ENCODE results near the gene PDE1A.

PDE1A gene

DNA sequence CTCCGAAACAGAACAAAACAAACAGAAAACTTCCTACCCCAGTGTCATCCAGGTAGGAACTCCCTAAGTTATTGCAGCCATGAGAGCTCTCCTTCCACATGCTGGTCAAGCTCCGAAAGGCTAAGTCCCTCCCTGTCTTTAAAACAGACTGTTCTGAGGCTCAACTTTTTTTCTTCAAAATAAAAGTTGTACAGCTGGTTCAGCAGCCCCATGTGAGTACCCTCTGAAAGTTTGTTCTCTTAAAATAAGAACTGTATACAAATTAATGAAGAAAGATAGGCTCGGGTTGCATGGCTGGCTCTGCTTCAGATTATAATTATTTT lies at the start of gene PDE1A:
PDE1A (minus strand) TSS at position 119 of the 323 bp plus-strand sequence.
- DNase-seq (no peak), ATAC-seq (no peak)

DNA sequence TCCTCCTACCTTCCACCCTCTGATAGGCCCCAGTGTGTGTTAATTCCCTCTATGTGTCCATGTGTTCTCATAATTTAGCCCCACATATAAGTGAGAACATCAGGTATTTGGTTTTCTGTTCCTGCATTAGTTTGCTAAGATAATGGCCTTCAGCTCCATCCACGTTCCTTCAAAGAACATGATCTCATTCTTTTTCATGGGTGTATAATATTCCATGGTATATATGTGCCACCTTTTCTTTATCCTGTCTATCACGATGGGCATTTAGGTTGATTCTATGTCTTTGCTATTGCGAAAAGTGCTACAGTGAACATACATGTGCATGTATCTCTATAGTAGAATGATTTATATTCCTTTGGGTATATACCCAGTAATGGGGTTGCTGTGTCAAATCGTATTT lies 46.8 kb upstream of the PDE1A start:
- ATAC-seq (no peak), DNase-seq (no peak)

DNA sequence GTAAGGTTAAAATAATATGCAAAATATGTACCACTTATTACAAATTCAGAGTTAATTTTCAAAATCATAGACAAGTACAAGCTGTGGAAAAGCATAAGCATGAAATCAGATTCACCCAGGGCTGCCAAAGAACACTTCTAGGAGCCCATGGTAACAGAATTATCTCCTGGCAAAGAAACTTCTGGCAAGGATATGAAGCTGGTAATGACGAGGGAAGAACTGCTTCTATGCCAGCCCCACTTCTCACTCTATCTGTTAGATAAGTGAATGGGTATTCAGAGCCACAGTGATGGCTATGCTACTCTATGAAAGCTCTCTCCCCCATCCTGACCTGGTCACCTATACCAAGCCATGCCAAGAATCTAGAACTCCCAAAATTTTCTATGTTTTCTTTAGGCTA lies 36.9 kb upstream of the PDE1A start:
- DNase-seq (no peak), ATAC-seq (no peak)

GRCh38 chr2:182456784-182457183 lies 29.9 kb upstream of the PDE1A start:
- no peak for ATAC-seq
- DNase-seq = no peak

DNA sequence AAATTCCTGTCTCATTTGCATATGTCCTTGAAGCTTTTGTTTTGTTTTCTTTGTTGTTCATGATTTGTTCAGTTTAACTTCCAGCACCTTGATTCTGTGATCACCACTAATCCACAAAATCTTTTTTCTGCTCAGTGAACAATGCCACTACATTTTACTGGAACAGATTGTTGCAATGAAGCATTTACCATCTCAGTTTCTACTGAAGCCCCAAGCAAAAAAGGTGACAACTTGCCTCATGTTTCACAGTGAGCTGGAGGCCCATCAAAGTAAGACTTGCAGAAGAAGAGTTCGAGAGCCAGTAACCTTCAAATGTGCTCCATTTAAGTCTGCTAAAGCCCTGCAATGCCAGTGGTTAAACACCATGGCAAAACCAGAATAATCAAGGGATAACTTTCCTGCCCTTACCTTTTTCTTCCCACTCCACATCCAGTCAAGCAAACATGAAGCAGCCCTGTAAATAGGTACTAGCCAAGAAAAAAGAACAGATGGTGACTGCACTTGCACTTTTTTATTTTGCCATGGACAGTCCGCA lies 25.7 kb upstream of the PDE1A start:
- DNase-seq = no peak
- ATAC-seq = no peak

DNA sequence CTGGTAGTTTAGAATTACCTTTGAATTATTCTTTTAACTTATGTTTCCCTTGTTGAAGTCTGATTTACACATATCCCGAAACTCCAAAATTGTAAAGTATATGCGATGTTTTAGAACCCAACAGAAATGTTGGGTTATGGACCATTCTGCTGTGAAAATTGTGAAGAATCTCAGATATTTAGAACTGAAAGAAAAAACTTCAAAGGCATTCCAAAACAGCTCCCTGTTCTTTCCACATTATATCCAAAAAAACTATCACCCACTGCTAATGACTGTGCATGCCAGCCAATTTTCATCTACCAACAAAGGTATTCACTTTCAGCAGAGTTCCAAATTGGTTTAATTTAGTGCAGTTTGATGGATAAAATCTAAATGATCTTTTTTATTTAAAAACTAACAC lies 21.5 kb upstream of the PDE1A start:
- ATAC-seq (no peak), DNase-seq (no peak)

GRCh38 chr2:182447863-182448262 lies 21.0 kb upstream of the PDE1A start:
- no peak for DNase-seq
- no peak for ATAC-seq

DNA sequence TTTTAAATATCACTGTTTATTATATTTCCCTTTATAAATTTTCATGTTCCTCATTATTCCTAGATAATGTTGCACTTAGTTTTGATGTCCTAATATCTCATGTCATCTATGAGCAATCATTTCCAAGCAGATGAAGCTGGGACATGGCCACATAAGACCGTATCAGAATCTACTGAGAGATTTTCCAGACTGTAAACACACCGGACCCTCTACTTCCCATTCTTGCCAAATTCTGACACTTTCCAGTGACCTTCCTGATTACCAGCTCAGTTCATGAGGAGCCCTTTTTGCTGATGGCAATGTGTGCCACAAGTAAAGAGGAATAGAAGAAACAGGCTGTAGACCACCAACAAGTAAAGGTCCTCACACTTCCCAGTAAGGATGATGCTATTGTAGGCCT lies 20.3 kb upstream of the PDE1A start:
- no peak for ATAC-seq

GRCh38 chr2:182446087-182446486 lies 19.3 kb upstream of the PDE1A start:
- no peak for DNase-seq
- no peak for ATAC-seq

More for the DNA sequence above, 20.3 kb upstream of the PDE1A start:
- DNase-seq = no peak

DNA sequence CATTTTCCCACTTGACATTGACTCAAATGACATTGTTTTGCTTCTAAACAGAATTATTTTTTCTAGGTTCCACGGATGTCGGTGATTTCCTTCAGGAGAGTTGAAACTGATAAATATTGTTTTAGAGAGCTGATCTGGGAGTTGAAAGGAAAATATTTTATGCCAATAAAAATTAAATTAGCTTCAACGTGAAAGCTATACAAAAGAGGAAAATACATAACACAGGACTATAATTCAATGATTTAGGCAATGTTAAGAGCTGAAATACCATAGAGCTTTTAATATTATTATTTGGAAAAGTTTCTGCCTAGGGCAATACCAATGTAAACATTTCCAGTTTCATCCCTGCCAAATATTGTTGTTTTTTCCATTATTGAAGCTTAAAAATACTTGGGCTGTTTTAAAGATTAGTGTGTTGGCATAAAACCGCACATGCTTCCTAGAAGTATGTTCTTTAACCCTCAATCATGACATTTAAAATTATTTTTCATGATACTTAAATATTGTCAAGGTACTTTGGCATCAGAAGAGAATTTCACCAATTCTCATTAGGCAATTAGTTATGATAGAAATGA lies 18.6 kb upstream of the PDE1A start:
- no peak for ATAC-seq
- no peak for DNase-seq

- DNase-seq = no peak
- ATAC-seq = no peak
Measured at GRCh38 chr2:182444806-182445205, 18.0 kb upstream of the PDE1A start.

GRCh38 chr2:182444170-182444569 lies 17.3 kb upstream of the PDE1A start:
- DNase-seq (no peak), ATAC-seq (no peak)

- DNase-seq (no peak), ATAC-seq (no peak)
Measured at GRCh38 chr2:182436252-182436651, 9.4 kb upstream of the PDE1A start.

DNA sequence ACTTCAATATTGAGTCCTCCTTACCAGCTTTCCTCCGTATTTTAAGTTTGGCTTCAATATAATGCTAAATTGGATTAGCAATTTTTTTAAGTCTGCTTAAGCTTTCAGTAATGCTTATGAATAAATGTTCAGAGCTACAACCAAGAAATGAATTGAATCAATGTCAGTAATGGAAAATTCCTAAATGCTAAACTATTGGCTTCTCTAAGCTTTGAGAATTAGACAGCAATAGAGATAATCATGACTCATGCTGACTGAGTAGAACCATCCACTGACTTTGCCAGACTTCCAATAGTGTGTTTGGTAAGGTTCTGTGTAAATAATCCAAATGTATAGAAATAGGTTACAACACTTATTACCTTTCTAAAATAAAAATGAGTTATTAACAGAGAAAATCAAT lies 8.9 kb upstream of the PDE1A start:
- DNase-seq (no peak), ATAC-seq (no peak)

DNA sequence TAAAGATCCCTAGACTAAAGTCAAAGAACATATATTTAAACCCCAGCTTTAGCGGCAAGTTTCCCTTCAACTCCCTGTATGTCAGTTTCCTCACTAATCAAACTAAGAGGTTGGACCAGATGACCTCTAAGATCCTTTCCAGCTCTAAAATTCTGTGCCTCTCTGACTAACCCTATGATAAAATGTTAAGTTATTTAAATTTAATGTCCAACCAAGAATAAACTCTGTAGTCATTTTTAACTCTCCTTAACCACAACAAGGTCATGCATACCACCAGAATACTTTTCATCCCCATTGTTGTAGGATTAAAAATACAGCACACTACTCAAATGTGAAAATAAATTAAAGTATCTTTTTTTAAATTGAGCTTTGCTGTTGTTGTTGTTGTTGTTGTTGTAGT lies 5.2 kb upstream of the PDE1A start:
- DNase-seq (no peak), ATAC-seq (no peak)

DNA sequence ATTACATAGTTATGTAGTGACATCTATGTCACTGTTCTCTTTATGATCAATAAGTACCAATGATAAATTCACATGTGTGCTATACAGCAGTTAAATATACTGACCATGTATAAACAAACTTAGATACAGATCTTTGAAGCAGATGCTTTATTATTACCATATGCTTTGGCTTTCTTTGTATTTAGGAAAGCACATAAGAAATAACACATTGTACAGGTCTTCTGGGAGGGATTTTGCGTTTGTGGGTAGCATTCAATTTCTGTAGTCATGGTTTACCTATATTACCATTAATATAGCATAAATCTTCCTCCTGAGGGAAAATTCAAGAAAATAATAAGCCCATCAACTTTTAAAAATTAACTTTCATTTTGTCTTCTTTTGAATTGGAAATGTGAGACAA lies 1.6 kb upstream of the PDE1A start:
- ATAC-seq (no peak), DNase-seq (no peak)

DNA sequence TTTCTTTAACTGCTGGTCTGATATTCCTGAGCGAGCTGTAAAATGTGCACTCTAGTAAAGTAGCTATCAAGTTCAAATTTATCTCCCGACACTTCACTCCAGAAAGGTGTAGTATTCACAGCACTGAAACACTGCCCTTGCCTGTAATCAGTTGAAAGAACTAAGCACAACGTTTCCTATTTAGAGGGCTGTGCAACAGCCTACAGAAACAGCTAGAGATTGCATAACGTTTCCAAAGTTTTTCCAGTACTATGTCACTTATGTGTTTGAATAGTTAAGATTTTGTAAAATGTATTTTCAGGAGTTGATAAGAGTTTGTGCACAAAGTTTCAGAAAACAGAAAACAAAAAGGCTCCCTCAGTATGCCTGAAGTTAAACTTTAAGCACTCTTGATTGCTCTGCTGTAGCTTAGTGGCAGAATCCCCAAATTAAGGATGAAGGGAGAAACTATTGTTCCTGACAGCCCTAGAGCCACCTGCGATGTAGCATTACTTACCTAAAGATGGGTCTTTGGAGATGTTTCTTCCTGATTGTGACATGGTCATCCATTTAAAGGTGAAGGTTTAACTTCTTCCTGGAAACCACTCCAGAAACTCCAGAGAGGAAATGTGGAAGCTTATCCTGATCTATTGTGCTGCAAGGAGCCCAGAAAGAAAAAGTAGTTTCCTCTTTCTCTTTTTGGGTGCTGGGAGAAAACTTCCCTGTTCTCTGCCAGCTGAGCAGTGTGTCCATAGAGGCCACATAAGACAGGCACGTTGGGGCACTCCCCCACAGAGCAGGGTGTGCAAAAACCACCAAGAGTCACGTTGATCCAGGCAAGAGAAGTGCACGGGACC lies 536 bp downstream of the PDE1A start:
- ATAC-seq = no peak
- no peak for DNase-seq

DNA sequence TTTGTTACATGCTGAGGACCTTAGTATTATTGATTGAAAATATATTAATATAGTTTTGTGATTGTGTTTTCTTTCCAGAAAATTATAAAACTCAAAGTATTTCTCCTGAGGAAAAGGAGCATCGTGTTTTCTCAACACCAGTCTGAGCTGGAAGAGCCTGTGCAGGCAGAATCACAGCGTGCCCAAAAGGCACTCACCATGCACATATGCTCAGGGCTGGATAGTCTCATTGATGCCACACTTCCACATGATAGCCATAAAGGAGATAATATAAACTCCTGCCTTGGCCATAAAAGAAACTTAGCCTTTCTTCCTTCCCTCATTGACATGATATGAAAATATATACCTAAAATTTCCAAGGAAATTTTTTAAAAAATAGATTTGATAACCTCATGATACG lies 4.0 kb downstream of the PDE1A start:
- no peak for ATAC-seq
- no peak for DNase-seq

GRCh38 chr2:182420669-182421068 lies 6.2 kb downstream of the PDE1A start:
- DNase-seq (no peak), ATAC-seq (no peak)

- ATAC-seq = no peak
- DNase-seq = no peak
Measured at GRCh38 chr2:182416861-182417260, 10.0 kb downstream of the PDE1A start.

DNA sequence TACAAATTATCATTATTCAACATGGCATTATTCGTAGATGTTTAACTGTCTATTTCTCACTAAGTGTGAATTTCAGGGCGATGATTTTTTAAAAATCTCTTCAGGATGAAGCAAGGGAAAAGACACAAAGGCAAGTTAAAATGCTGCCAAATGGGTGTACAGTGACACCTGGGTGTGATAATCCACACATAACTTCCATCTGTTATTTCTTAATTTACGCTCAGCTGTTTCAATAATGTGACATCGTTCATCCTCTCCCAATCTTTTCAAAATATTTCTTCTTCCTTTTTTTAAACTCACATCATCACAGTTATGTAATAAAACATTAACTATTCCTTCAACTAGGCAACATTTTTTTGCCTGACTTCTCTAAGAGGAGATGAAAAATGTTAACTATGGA lies 10.6 kb downstream of the PDE1A start:
- ATAC-seq (no peak), DNase-seq (no peak)

DNA sequence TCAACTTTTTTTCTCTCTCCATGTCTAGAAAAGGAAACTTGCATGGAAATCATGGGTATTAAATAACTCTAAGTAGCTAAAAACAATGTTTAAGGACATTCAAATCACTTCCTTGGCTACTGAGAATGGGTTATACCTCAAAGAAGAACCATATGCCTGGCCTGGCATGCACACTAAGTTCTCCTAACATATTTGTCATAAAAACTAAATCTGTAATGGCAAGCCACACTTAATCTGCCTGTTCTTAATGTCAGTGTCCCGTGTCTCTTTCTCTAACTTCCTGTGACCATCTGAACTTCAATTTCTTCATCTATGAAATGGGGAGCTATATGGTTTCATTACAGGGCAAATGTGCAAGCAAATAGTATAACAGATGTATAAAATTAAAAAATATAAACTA lies 11.1 kb downstream of the PDE1A start:
- ATAC-seq (no peak), DNase-seq (no peak)

GRCh38 chr2:182412858-182413257 lies 14.0 kb downstream of the PDE1A start:
- no peak for ATAC-seq
- no peak for DNase-seq

- DNase-seq (no peak), ATAC-seq (no peak)
Measured at GRCh38 chr2:182410120-182410519, 16.7 kb downstream of the PDE1A start.
